ENCODE data around the gene KIFAP3.

- TF ChIP-seq CTCF (IDR thresholded peaks at IDR 0.05; ENCODE audit: control extremely low read depth in 1 of 3, insufficient read depth in 1 of 3, low read depth in 1 of 3, low read length in 3 of 3) = no peak
- no peak for TF ChIP-seq RAD21 (IDR thresholded peaks at IDR 0.05 in 1 of 2, conservative IDR thresholded peaks at IDR 0.05 in 1 of 2; ENCODE audit: low read depth in 2 of 2, low read length in 2 of 2)
- no peak for TF ChIP-seq POU5F1 (IDR thresholded peaks at IDR 0.05; ENCODE audit: low read depth, low read length)
- TF ChIP-seq ATF2 (IDR thresholded peaks at IDR 0.05; ENCODE audit: low read length) = no peak
- TF ChIP-seq MAX (IDR thresholded peaks at IDR 0.05) = no peak
- no peak for TF ChIP-seq EGR1 (IDR thresholded peaks at IDR 0.05; ENCODE audit: borderline replicate concordance, low read depth, low read length)
- no peak for TF ChIP-seq CBX8 (IDR thresholded peaks at IDR 0.05; ENCODE audit: borderline replicate concordance, low read depth, low read length)
Measured at GRCh38 chr1:170044187-170044586, 30.3 kb downstream of the KIFAP3 start.

Data from H1 (cell line).